Measurements from ENCODE around the gene MIPOL1.

The MIPOL1 gene

DNA sequence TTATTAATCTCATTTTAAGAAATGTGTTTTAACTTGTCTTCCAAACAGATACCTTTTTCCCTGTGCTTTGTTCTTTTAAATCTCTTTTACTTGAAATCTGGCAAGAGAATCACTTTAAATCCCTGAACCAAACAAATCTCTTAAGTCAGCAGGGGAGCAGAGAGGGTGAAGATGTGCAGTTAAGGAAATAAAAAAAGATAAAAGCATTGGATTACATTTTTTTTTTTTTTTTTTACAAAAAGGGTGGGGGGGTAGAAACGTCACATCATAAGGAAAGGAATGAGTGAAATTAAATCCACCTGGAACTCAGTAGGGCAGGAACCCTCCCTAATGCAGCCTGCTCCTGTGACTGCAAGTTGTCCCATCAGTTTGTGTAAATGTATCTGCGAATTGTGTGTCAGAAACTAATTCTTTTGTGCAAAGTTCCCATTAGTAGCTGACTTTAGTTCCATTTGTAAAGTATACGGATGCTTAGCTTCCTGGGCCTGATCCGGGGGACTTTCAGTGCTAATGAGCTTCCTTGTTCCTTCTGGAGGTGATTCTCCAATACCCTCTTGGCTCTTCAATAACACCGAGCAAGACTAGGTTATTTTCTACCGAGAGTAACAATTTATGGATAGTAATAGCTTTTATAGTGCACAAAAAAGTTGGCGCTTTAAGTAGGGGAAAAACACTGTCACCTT, 399.2 kb downstream of the MIPOL1 start:
- DNase-seq (ENCODE audit: low read depth, low spot score) = no peak

- DNase-seq (ENCODE audit: low read depth, low spot score) = no peak
Measured at GRCh38 chr14:37597538-37597913, 399.8 kb downstream of the MIPOL1 start.

- DNase-seq (ENCODE audit: low read depth, low spot score) = no peak
Measured at GRCh38 chr14:37597914-37598746, 400.4 kb downstream of the MIPOL1 start.

DNA sequence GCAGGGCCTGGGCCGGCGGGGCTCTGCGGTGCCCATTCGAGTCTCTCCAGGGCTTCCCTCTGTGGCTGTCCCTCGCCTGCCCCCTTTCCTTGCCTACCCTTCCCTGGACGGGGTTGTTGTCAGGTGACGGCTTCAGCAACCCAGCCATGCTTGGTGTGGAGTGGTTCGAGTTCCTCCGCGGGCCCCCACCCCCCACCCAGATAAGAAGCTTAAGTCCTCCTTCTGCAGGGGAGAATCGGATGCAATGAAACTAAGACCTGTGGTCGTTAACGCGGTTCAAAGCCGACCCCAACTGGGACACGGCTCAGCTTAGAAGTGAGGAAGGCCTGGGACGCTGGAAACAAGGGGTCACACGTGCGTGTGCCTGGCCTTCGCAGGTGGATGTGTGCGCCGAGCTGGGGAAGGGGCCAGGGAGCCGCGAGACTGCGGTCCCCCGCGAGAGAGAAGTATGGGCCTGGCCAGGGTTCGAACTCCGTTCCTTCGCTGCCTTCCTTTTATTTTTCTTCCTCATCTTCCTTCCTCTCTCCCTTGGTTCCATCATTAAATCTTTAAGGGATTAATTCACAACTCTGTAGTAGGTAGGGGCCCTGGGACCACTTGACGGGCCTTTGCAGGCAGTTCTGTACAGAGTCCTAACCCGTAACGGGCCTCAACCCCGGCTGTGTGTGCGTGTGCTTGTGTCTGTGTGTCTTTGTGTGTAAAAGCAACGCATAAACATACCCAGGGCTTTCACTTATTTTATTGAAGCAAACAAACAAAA, 401.2 kb downstream of the MIPOL1 start:
- no peak for DNase-seq (ENCODE audit: low read depth, low spot score)

GRCh38 chr14:37599507-37600368, 402.0 kb downstream of the MIPOL1 start:
- DNase-seq (ENCODE audit: low read depth, low spot score) = no peak

DNA sequence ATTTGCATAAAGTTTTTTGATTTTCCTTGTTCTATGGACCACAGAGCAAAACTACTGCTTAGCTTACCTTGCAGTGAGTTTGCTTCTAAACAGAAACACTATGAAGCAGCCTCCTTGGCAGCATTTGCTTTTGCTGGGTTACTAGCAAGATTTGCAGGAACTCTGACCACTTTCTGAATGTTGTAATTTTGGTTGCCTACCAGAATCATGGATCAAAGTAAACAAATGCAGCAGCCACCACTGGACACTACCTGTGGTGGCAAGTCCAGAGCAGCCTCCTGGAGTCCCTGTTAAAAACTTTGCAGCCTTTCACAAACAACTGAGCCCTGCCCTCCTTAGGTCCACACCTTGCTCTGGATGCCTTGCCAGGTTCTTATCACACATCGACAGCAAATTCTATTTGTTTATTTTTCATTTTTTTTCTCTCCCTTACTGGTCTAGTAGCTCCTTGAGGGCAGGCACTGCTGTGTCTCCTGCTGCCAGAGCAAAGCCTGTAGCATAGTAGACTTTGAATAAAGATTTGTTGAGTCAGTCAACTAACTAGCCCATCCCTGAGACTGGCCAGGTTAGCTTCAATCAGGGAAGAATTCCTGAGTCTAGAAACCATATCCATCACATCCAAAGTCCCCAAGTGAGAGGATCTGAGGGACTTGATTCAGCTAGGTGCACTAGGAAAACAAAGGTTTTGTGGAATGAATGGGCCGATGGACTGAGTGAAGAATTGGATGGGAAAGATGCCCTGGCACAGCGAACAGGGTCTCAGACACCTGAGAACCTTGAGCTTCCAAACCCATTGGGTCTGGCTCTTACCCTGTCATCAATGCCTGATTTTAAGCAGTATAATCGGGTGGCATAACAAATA, 403.4 kb downstream of the MIPOL1 start:
- DNase-seq (ENCODE audit: low read depth, low spot score) = no peak

DNA sequence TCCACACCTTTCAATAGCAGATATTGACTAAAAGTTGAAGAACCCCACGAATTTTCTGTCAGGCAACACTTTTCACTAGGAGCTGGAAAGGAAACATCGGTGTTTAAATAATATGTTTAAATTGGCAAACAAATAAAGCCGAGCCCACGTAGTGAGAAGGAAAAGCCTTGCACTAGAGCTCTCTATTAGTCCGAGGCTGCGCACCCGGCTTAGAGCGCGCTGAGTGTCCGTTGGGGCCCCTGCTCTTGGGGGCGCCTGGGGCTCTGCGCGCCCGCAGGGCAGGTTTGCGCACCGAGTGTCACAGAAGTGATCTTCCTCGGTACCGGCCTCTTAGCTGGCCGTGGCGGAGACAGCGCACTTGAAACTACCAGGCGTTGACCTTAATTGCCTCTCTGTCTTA, 404.1 kb downstream of the MIPOL1 start:
- no peak for DNase-seq (ENCODE audit: low read depth, low spot score)
